Stimulated activated CD4-positive, alpha-beta T cell treated with anti-CD3 and anti-CD28 coated beads, Interleukin-2, amount 100 ng/mL, for 48 hours (primary cell): ENCODE results near the gene PRSS12.
"Not testable (repeated sequence)": the region's sequence is repeated elsewhere in the genome, so short reads cannot be mapped to it uniquely, and the experiment has no call there.

Source experiments
- DNase-seq, 2 donors: peaks; one replicate each; pipeline ENCODE4 v3.0.0-alpha.2; 2020

PRSS12 gene

DNA sequence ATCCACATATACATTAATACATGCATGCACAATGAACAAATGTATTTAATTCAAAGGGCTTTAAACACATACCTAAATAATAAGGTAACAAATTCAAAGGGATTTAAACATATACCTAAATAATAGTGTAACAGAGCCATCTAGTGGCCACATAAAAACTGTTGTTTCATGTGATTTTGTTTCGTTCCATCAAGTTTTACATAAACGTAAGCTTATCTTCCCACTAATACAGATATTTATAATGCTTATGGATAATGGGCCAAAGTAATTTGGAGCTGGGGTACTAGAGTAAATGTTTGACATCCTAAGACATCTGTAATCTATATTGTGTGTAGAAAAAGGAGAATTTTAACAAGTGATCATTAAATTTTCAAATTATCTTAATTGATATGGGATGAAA, 82.3 kb downstream of the PRSS12 start:
- no peak for DNase-seq

- no peak for DNase-seq
These were observed 84.0 kb downstream of the PRSS12 start for GRCh38 chr4:118268780-118269179.

DNA sequence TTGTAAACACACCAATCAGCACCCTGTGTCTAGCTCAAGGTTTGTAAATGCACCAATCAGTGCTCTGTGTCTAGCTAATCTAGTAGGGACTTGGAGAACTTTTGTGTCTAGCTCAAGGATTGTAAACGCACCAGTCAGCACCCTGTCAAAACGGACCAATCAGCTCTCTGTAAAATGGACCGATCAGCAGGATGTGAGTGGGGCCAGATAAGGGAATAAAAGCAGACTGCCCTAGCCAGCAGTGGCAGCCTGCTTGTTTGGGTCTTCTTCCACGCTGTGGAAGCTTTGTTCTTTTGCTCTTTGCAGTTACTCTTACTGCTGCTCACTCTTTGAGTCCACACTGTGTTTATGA, 86.7 kb downstream of the PRSS12 start:
- not testable (repeated sequence) for DNase-seq

DNA sequence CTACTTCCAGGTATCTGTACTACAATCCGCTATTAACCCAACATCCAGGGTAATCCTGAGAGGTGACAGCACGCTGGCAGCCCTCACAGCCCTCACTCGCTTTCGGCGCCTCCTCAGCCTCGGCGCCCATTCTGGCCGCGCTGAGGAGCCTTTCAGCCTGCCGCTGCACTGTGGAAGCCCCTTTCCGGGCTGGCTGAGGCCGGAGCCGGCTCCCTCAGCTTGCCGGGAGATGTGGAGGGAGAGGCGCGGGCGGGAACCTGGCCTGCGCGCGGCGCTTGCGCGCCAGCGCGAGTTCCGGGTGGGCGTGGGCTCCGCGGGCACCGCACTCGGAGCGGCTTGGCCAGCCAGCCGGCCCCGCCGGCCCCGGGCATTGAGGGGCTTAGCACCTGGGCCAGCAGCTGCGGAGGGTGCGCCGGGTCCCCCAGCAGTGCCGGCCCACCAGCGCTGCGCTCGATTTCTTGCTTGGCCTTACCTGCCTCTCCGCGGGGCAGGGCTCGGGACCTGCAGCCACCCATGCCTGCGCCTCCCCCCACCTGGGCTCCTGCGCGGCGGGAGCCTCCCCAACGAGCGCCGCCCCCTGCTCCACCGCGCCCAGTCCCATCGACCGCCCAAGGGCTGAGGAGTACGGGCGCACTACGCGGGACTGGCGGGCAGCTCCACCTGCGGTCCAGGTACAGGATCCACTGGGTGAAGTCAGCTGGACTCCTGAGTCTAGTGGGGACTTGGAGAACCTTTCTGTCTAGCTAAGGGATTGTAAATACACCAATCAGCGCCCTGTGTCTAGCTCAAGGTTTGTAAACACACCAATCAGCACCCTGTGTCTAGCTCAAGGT, 87.3 kb downstream of the PRSS12 start:
- no peak for DNase-seq

GRCh38 chr4:118264096-118264495, 88.7 kb downstream of the PRSS12 start:
- DNase-seq: no peak

DNA sequence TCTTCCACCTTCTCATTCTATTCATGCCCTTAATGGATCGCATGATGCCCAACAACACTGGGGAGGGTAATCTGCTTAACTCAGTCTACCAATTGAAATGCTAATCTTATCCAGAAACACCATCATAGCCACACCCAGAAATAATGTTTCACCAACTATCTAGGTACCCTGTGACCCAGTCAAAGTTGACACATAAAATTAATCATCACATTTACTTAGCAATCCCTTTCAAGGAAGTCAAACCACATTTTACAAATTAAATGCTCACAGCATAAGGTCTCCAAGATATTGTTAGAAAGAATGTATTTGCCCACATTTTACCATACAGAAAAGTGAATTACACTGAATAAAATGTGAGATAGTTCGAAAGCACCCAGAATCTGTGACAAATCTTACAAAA, 92.5 kb downstream of the PRSS12 start:
- no peak for DNase-seq

DNA sequence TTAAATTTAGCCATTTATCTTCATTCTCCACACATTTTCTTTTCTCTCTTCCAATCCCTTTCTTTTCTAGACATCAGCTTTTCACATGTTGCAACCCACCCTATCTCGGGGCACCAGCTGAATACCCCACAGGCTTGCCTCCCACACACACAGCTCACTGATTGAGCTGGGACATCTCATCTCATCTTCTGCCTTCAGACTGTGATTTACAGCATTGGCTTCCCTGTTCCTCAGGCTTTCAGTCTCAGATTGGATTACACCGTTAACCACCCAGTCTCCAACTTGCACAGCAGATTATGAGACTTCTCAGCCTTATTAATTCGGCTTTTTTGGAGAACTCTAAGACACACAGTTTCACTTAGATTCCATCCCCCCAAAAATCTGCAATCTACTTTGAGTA, 93.7 kb downstream of the PRSS12 start:
- no peak for DNase-seq

GRCh38 chr4:118254368-118254767, 98.4 kb downstream of the PRSS12 start:
- DNase-seq: no peak

GRCh38 chr4:118249890-118250289, 102.9 kb downstream of the PRSS12 start:
- DNase-seq: no peak

DNA sequence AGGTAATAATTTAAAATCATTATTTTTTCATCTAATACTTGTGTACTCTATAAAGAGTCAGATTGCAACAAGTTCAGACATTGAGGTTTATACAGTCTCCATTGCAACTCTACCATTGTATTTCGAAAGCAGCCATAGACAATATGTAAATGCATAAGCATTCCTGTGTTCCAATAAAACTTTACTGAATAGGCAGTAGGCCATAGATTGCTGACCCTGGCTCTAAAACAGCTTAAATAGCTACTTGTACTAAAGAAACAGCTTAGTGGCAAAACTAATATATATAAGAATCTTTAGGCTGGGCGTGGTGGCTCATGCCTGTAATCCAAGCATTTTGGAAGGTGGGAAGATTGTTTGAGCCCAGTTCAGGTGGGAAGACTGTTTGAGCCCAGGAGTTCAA, 115.3 kb downstream of the PRSS12 start:
- no peak for DNase-seq

DNA sequence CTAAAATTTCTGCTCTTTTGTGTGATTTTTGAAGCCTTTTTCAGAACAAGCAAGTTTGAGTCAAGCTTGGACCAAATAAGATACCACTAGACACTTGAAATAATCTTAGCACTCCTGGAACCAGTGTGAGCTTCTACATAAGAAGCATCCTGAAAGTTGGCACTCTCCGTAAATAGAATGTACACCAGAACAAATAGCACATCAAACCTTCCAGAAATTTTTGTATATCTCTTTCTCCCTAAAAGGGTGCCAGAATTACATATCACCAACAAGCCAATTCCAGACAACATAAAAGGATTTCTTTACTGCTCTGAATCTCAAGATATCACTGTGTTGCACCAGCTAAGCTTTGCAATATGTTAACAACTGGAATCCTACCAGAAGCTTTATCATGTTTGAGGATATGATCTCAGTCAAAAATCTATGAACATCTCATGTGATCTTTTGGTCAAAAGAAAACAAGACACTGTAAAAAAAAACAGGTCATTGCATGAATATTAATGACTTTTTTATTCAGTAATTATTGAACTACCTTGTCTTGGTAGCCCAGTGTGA, 117.2 kb downstream of the PRSS12 start:
- DNase-seq: no peak
